Measurements from ENCODE around the gene BNIP5. TPM values are rescaled to one million over a fixed set of nuclear protein-coding genes. Genes with fewer than 3 reads are reported as not detected.
"Not testable (repeated sequence)": the region's sequence is repeated elsewhere in the genome, so short reads cannot be mapped to it uniquely, and the experiment has no call there.

The BNIP5 gene
- total RNA-seq, 4 donors from 2014 or later: not detected

- intact Hi-C loops (cut with DNase I): no loop called here
Observed at GRCh38 chr6:36340306-36340617, 3.6 kb upstream of the BNIP5 start.

GRCh38 chr6:36339146-36339545 lies 2.5 kb upstream of the BNIP5 start:
- 78% methylated on average over 9 of the region's 12 CpGs for WGBS
- H3K36me3 ChIP-seq: no peaks in the 10 kb centered on the region
- H3K9me3 ChIP-seq: no peaks in the 10 kb centered on the region
- TF ChIP-seq POLR2A (IDR thresholded peaks at IDR 0.05; ENCODE audit: low read depth): no peak
- H3K4me3 ChIP-seq: no peak overlapping the region
- peaks cover 10 to 15% (median 12%) of the 10 kb centered on the region in 4 donors for H3K4me1 ChIP-seq
- H3K27me3 ChIP-seq: peaks cover 0 to 49% (median 2%) of the 10 kb centered on the region in 4 donors
- no peak for DNase-seq (ENCODE audit: extremely low spot score)
- intact Hi-C loops (cut with DNase I): no loop called here
- H3K27ac ChIP-seq (replicated peaks in 1 of 4): no peak overlapping the region

More at GRCh38 chr6:36340306-36340617, 3.6 kb upstream of the BNIP5 start:
- no peaks in the 10 kb centered on the region for H3K36me3 ChIP-seq
- H3K4me1 ChIP-seq: peaks cover 5 to 12% (median 11%) of the 10 kb centered on the region in 4 donors
- peaks cover 0 to 39% (median 2%) of the 10 kb centered on the region in 4 donors for H3K27me3 ChIP-seq
- no peak for TF ChIP-seq EP300 (IDR thresholded peaks at IDR 0.05)
- no peak for TF ChIP-seq POLR2A (IDR thresholded peaks at IDR 0.05; ENCODE audit: low read depth)
- TF ChIP-seq CTCF (IDR thresholded peaks at IDR 0.05): no peak
- no peak for TF ChIP-seq POLR2AphosphoS5 (IDR thresholded peaks at IDR 0.05)
- 70% methylated on average over 12 of the region's 12 CpGs for WGBS
- no peak for DNase-seq (ENCODE audit: extremely low spot score)
- no peak overlapping the region for H3K27ac ChIP-seq (replicated peaks in 1 of 4)
- no peak overlapping the region for H3K4me3 ChIP-seq
- H3K9me3 ChIP-seq: no peaks in the 10 kb centered on the region

DNA sequence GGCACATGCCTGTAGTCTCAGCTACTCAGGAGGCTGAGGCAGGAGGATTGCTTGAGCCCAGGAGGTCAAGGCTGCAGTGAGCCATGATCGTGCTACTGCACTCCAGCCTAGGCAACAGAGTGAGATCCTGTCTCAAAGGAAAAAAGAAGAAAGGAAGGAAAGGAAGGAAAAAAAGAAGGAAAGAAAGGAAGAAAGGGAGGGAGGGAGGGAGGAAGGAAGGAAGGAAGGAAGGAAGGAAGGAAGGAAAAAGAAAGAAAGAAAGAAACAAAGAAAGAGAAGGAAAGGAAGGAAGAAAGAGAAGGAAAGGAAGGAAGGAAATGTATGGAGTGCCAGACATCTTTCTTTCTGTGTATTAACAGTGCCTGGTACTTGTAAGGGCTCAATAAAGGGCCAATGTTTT lies 1.5 kb upstream of the BNIP5 start:
- H3K4me3 ChIP-seq; H3K36me3 ChIP-seq; DNase-seq (ENCODE audit: extremely low spot score); H3K27ac ChIP-seq (replicated peaks in 1 of 4); H3K9me3 ChIP-seq; intact Hi-C loops (cut with DNase I): not testable (repeated sequence)
- 83% methylated on average over 1 of the region's 1 CpG for WGBS
- peaks cover 0 to 57% (median 2%) of the 10 kb centered on the region in 4 donors for H3K27me3 ChIP-seq
- H3K4me1 ChIP-seq: peaks cover 10 to 20% (median 14%) of the 10 kb centered on the region in 4 donors

- Histone ChIP-seq H3K4me3 (no peak overlapping the region), H3K27me3 (peaks cover 0 to 59% (median 2%) of the 10 kb centered on the region in 4 donors), H3K27ac (replicated peaks in 1 of 4) (no peak overlapping the region), H3K9me3 (no peaks in the 10 kb centered on the region), H3K4me1 (peaks cover 10 to 20% (median 14%) of the 10 kb centered on the region in 4 donors), H3K36me3 (no peaks in the 10 kb centered on the region)
- no peak for TF ChIP-seq EP300 (IDR thresholded peaks at IDR 0.05)
- TF ChIP-seq POLR2A (IDR thresholded peaks at IDR 0.05; ENCODE audit: low read depth): no peak
- no peak for TF ChIP-seq POLR2AphosphoS5 (IDR thresholded peaks at IDR 0.05)
- no peak for TF ChIP-seq CTCF (IDR thresholded peaks at IDR 0.05)
- intact Hi-C loops (cut with DNase I): no loop called here
- DNase-seq (ENCODE audit: extremely low spot score): no peak
- WGBS: 95% methylated on average over 1 of the region's 1 CpG
Observed at GRCh38 chr6:36337814-36338213, 1.1 kb upstream of the BNIP5 start.

DNA sequence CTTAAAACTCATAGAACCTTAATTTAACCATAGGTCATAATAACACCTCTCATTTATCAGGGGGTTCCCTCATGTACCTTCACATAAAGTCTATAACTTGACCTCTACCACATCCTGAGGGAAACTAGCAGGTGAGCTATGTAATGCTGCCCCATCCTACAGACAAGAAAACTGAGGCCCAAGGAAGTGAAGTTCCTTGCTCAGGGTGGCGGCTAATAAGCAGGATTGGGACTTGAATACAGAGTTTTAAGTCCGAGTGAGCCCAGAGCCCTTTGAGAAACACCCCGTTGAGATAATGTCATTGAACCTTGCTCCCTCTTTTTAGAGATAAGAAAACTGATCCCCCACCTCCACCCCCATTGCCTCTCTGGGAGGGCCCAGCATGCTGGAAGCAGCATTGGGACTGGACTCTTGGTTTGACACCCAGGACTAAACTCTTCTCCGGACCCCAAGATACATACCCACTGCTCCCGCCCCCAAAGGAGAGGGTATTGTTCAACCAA lies 429 bp downstream of the BNIP5 start:
- Histone ChIP-seq H3K36me3 (no peaks in the 10 kb centered on the region), H3K4me3 (no peak overlapping the region), H3K4me1 (peaks cover 8 to 19% (median 13%) of the 10 kb centered on the region in 4 donors), H3K27ac (replicated peaks in 1 of 4) (no peak overlapping the region), H3K9me3 (no peaks in the 10 kb centered on the region), H3K27me3 (peaks cover 0 to 50% (median 2%) of the 10 kb centered on the region in 4 donors)
- WGBS: 93% methylated on average over 5 of the region's 5 CpGs
- TF ChIP-seq POLR2AphosphoS5 (IDR thresholded peaks at IDR 0.05) (no peak), EP300 (IDR thresholded peaks at IDR 0.05) (no peak)
- DNase-seq (ENCODE audit: extremely low spot score): no peak
- intact Hi-C loops (cut with DNase I): no loop called here

DNA sequence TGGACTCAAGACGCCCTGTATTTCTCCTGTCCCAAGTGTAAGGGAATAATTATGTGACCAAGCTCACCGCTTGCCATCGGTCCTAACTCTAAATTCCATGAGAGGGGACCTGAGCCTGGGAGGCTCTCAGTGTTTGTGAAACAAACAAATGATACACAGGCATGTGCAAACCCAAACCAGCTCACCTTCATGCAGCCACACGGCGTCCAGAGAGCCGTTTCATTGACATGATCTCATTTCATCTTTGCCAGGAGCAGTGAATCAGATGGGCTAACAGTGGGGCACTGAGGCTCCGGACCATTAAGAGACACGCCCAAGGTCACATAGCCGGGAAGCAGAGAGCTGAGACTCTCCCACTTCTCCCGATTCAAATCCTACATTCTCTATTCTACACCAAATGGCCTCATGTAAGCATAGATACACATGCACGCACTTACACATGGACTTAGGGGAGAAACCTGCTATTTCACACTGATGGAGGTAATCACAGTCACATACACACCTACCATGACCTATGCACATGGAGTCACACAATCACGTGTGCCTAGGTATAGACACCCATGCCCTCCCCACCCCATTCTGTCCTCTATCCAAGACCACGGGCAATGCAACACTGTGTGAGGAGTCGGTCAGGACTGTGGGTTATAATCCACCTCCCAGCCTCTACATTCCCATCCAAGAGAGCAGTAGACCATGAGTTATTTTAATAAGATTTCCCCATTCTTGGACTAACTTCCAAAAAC lies 1.1 kb downstream of the BNIP5 start:
- Histone ChIP-seq H3K4me1 (peaks cover 3 to 12% (median 8%) of the 10 kb centered on the region in 4 donors), H3K27me3 (peaks cover 0 to 52% (median 2%) of the 10 kb centered on the region in 4 donors), H3K4me3 (no peak overlapping the region), H3K9me3 (no peaks in the 10 kb centered on the region), H3K36me3 (no peaks in the 10 kb centered on the region), H3K27ac (replicated peaks in 1 of 4) (no peak overlapping the region)
- no peak for TF ChIP-seq POLR2AphosphoS5 (IDR thresholded peaks at IDR 0.05)
- TF ChIP-seq POLR2A (IDR thresholded peaks at IDR 0.05; ENCODE audit: low read depth): no peak
- TF ChIP-seq CTCF (IDR thresholded peaks at IDR 0.05): no peak
- no peak for TF ChIP-seq EP300 (IDR thresholded peaks at IDR 0.05)
- intact Hi-C loops (cut with DNase I): no loop called here
- 94% methylated on average over 13 of the region's 14 CpGs for WGBS
- no peak for DNase-seq (ENCODE audit: extremely low spot score)

Measured in esophagus muscularis mucosa (tissue), 4 donors.